HG03442 (cell line): ENCODE results near the gene PCDHGB1.
"Not testable (repeated sequence)": the region's sequence is repeated elsewhere in the genome, so short reads cannot be mapped to it uniquely, and the experiment has no call there.

Experiments used
- ATAC-seq: cut with Tn5 transposase; IDR thresholded peaks from one replicate; pipeline ENCODE4 v1.9.1; 2021; ENCODE audit warnings: mild to moderate bottlenecking, moderate library complexity; ENCODE audit not compliant: unreplicated experiment

The PCDHGB1 gene

GRCh38 chr5:141349917-141350619 lies at the start of gene PCDHGB1:
Gene PCDHGB1 (plus strand): TSS chr5:141350099. CDS start chr5:141350261, 162 bp downstream.
- ATAC-seq, result peak; percentile 63

DNA sequence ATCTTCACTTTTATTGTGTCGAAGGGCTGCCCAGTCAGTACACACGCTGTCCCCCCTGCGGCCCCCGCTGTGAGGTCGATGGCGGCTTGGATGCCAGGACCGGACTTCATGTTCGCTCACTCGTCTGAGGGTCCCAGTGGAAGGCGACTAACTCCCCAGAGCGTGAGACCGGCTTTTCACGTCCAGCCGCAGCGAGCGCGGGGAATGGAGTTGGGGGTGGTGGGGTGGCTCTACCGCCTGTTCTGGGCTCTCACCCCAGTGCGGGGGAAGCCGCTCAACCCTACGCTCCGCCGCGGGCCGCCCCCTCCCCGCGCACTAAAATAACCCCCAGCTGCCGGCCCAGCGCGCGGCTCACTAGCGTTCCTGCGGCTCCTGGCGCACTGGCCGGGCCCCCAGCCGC lies 46.1 kb upstream of the PCDHGB1 start, which contains the start of gene SLC25A2:
Gene SLC25A2, minus strand, starts transcription at position 294 of the 400 bp plus-strand sequence. Its CDS starts 184 bp downstream, at position 110.
- no peak for ATAC-seq

GRCh38 chr5:141306630-141307029 lies 43.3 kb upstream of the PCDHGB1 start:
- ATAC-seq, result no peak

DNA sequence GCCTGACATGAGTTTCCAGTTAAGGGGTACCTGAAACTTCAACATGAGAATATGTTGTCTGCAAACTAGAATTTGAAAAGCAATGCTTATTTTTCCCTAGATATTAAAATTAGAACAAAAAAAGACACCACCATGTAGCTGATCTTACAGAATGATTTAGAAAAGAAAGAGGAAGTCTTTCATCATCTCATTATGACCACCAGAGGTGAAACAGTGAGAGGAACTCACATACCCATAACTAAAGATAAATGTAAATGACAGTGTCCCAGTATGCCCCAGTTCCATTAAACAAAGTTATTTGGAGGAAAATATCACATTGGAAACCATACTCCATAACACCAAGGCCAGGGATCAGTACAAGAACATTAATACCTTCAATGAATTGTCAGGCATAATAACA lies 36.2 kb upstream of the PCDHGB1 start:
- ATAC-seq, result no peak

GRCh38 chr5:141316963-141317362 lies 32.9 kb upstream of the PCDHGB1 start:
- ATAC-seq, result not testable (repeated sequence)

DNA sequence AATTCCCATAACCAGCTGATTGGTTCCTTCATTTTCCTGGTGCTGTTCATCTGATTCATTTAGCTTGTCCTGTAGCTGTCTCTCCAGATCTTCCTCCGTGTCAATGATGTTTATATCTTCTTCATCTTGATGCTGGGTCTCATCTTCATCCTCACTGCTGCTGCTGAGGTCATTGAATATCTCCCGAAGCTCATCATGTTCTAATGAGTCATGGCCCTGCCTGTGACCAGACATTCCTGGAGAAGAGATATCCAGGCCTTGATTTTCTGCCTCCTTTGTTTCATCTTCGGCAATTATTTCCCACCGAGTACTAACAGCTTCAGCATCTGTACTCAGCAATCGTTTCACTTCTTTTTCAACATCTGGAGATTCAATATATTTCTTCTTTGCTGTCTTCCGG lies 30.7 kb upstream of the PCDHGB1 start:
- no peak for ATAC-seq

DNA sequence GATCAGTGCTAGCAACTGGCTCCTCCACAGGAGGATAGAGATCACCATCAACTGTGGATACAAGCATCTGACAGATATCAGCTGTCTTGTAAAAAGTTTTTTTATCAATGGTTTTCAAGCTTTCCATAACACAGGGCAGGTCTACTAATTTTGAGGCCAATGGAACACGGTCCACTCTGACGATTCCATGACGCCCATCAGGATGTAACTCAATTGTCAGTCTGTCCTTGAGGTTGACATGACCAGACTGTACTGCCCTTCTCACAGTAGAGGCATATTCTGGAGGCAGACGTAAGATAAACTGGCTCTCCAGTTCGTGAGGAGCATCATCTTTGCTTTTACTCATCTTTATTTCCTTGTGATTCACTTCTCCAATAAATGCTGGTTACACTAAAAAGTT lies 30.2 kb upstream of the PCDHGB1 start:
- ATAC-seq, result no peak

DNA sequence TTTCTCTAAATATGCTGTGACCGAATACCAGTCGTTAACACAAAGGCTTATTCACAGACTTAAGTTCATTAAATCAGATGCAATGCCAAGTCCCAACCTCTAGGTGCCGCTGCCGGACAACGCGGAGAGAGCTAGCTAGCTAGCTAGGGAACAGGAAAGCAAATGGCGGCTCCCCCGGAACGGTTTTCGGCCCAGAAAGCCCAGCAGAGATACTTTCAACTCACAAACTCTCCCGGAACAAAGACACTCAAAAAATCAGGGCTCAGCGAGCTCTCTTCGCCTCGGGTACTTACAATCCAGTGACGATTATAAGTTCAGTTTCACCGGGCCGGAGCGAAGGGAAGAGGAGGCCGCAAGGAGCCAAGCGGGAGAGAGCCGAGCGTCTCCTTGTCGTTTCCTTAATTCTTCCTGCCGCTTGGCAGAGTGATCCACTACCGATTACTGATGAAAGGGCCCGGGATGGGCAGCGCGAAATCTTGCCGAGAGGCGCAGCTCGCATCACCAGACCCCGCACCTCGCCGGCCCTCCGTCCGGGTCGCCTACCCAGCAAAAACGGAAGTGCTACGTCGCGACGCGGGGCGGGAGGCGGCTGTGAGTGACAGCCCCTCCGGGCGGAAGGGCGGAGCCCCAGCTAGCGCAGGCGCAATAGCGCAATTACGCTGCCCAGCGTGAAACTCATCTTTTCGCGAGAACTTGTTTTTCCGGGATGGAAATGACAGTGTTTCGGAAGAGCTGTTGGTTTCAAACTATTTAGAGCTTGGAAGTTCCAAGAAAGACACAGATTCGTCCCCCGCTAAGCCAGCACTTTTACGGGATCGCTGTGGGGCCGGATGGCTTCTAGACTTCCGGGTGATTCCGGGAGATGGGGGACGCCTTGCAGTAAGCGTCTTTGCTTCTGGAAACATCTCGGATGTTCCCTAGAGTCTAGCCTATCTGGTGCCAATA lies 29.4 kb upstream of the PCDHGB1 start, which contains the start of gene TAF7:
Gene TAF7, minus strand, starts transcription at position 560 of the 945 bp plus-strand sequence. CDS start 740 bp downstream, outside the sequence.
- peak; percentile 92 for ATAC-seq

DNA sequence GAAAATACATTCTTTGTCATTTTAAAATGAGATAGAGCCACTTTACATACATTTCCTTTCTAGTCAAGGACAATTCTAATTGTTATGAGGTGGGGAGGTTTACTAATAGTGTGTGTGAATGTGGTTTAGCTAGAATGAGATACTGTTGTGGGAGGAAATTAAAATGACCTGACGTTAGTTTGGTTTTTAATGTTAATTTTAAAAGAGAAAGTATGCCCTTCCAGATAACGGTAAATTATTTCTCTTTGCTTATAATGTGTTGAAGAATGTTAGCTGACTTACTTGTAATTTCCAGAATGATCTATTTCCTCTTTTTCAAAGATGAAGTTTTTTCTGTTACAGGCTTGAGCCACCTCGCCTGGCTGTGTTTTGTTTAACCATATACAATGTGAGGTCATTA lies 27.6 kb upstream of the PCDHGB1 start:
- ATAC-seq, result no peak

GRCh38 chr5:141326088-141326854 lies 23.6 kb upstream of the PCDHGB1 start:
- ATAC-seq, result peak; percentile 85

DNA sequence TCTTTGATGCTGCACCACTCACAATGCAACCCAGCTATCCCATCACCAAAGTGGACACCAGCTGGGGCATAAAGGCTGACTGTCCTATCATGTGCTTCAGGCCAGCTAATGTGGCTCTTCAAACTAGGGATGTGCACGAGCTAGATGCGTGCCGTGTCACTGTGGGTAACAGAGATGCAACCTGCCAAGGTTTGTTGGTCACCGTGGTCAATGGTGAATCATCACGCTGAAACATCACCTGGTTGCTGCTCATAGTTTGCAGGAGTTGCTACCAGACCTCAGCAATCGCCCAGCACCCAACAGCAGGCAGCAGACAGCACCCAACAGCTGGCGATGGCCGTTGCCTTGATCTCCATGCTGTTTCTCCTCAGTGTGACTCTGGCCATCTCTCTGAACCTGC lies 21.7 kb upstream of the PCDHGB1 start:
- ATAC-seq, result no peak

- no peak for ATAC-seq
Observed at GRCh38 chr5:141330299-141331080, 19.4 kb upstream of the PCDHGB1 start, which contains the start of gene PCDHGA1. Gene PCDHGA1 (plus strand): TSS chr5:141330514.

DNA sequence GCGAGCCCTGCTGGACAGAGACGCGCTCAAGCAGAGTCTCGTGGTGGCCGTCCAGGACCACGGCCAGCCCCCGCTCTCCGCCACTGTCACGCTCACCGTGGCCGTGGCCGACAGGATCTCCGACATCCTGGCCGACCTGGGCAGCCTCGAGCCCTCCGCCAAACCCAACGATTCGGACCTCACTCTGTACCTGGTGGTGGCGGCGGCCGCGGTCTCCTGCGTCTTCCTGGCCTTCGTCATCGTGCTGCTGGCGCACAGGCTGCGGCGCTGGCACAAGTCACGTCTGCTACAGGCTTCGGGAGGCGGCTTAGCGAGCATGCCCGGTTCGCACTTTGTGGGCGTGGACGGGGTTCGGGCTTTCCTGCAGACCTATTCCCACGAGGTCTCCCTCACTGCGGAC lies 17.3 kb upstream of the PCDHGB1 start:
- not testable (repeated sequence) for ATAC-seq

- ATAC-seq, result no peak
Observed at GRCh38 chr5:141338538-141339306, 11.2 kb upstream of the PCDHGB1 start, which contains the start of gene PCDHGA2. Gene PCDHGA2 (plus strand): TSS chr5:141338760.

- ATAC-seq, result not testable (repeated sequence)
Observed at GRCh38 chr5:141340781-141341354, 9.0 kb upstream of the PCDHGB1 start.

GRCh38 chr5:141342773-141343172 lies 7.1 kb upstream of the PCDHGB1 start:
- no peak for ATAC-seq

GRCh38 chr5:141343242-141343952 lies 6.5 kb upstream of the PCDHGB1 start, which contains the start of gene PCDHGA3:
Gene PCDHGA3 (plus strand): TSS chr5:141343829. CDS start chr5:141344034, 205 bp downstream.
- ATAC-seq, result no peak

GRCh38 chr5:141343953-141344463 lies 5.9 kb upstream of the PCDHGB1 start:
- no peak for ATAC-seq
